Measurements from ENCODE around the gene EFHC2. TPM values are rescaled to one million over a fixed set of nuclear protein-coding genes. Genes with fewer than 3 reads are reported as not detected.

EFHC2 gene
- total RNA-seq, 2 experiments from 2014 or later, result 0.06 TPM; not detected in 1

DNA sequence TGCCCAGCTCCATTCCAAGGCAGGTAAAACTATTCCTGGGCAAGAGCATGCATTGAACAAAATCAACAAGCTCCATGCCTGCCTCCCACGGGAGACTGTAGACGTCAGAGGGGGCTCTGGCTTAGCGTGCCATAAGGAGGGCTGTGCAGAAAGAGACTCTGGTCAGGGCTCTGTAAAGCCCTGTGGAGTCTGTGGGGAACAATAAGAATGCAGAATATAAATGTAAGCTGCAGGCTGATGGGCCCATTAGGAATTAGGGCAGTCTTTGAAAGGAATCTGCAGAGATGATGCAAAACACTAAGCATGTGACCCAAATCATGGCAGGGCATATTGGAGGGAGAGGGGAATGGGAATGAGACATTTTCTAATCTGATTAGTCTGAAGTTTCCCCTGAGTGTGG, 170.3 kb downstream of the EFHC2 start:
- CTCF ChIA-PET, result interaction anchor here (0.6 kb wide), 1 partner anchor 332 kb away, joined by 3 read pairs; no protein-coding TSS in a partner anchor
- POLR2A ChIA-PET, result no interaction called here

DNA sequence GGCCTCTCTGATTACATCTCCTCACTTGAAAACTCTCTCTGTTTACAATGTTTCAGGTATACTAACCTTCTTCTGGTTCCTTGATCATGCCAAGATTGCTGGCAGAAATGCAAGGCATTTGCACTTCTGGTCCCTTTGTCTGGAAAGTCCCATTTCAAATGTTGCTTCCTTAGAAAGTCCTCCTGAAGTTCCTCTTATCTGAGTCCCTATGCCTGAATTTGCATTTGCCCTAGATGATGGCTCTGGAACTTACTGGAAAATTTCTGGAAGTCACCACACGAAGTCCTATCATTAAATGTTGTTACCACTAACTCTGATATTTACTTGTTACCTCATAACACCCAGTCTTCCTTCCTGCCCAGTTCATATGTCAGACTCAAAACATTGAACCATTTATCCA, 176.4 kb downstream of the EFHC2 start:
- CTCF ChIA-PET, result no interaction called here
- POLR2A ChIA-PET, result no interaction called here

DNA sequence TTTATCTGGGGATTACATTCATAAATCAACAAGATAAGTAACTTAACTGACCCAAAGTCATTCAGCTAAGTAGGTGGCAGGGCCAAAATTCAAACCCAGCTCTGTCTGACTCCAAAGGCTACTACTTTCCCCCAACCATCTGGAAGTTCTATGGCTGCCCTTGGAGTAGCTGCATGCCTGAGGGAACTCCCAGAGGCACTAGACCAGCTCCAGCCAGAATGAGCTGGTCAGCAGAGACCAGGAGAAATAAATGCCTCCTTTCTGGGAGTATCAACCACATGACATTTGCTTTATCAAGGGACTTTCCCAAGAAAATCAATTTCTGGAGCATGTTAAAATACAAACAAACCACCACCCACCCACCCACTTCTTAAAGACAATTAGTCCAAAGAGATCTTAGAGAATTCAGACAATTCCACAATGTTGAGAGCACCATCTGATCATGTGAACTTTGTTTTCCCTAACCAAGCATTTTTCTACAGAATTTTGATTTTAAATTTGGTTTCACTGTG, 180.5 kb downstream of the EFHC2 start:
- ChIA-PET CTCF (no interaction called here), POLR2A (no interaction called here)

DNA sequence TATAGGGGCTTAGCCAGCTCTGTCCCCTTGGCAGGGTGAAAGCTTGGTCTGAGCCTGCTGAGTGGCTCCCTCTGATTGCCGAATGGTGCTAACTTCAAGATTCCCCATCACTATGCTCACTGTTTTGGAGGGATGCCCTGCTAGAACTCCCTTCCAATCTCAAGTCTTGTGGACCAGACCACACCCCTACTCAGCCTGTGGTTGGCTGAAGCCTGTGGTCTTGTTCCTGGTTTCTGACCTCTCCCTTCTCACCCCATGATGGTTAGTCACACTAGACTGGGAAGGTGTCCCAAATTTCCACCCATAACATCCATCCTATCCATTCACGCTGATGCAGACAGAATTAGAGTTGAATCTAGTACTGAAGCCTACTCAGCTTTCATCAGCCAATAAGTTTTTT, 185.6 kb downstream of the EFHC2 start:
- ChIA-PET CTCF (no interaction called here), POLR2A (no interaction called here)

DNA sequence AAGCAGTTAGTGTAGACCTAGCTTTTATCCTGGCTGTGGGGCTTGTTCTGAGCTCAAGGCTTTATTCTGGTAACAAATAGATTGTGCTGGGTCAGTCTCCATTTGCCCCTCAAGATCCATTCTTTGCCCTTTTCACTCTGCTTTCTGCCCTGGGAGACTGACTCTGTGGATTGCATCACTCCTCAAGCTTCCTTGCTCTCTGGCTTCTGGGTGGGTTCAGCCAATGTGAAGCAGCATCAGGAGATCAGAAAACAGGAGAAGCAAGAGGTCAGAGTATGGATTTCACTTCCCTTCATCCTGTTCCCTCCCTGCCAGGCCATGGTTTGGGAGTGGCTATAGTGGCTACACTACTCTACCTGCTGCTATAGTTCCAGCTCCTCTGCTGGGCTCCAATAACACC, 186.2 kb downstream of the EFHC2 start:
- ChIA-PET CTCF (no interaction called here), POLR2A (no interaction called here)

DNA sequence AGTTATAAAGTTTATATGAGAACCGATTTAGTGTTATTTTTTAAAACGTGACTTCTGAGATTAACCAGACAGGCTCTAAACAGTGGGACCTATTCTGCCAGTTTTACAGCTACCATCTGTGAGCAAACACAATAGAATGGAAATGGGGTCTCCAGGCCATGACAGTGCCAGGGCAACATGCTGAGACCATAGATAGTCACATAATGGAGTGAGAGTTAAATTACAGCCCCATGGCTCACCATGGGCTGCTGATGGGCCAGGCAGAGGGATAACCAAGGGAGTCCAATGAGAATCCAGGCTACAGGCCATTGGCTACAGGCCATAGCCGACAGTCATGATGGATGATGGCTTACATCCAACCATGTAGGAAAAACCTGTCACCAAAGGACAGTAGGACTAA, 186.7 kb downstream of the EFHC2 start:
- CTCF ChIA-PET, result no interaction called here
- POLR2A ChIA-PET, result no interaction called here

DNA sequence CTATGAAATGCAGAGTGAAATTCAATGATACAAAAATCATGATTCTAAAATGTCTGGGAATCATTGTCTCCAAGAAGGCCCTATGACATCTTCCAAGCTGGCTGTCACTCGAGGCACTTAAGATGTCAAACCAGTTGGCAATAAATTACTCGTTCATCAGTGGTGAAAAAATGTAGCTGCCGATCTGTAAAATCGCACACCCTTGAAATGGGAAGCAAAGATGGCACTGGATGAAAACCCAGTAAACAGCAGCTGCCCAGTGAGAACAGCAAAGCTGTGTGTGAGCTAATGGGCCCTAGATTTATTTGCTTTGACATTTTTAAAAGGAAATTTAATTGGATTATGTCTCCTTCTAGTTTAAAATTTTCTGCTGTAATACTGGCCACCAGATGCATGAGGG, 188.3 kb downstream of the EFHC2 start:
- ChIA-PET POLR2A (no interaction called here), CTCF (no interaction called here)

DNA sequence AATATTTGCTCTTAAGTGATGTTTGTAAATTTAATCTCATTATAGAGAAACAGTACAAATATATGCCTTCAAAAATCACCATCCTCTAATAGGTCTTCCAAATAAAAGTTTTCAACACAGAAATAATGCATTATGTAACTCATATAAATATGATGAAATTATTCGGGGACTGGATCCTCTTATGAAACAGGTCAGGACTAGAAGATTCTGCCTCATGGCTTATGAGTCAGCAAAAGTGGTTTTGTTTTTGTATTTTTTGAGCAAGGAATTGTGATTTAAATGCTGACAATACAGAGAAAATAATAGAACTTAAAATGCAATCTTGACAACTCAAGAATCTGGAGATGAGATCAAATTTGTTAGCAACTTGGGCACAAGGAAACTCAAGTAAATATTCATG, 190.6 kb downstream of the EFHC2 start:
- CTCF ChIA-PET, result no interaction called here

DNA sequence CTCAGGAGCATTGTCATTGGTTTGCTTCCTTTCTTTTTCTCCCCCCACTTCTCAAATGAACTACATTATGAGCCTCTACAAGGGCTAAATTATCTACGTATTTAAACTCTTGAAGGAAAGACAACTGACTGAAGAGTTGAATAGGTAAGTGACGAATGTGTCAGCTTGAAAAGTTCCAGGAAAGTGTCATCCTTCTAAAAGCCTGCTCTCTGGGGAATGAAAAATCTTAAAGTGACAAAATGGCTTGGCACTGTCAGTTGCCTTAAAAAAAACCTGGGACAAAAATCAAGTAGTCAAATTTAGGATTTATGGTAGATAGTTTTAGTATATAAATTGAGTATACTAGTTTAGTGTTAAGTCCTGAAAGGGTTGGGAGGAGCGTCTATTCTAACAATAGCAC, 196.3 kb downstream of the EFHC2 start:
- ChIA-PET CTCF (no interaction called here), POLR2A (no interaction called here)

More for the DNA sequence above, 190.6 kb downstream of the EFHC2 start:
- POLR2A ChIA-PET, result no interaction called here

DNA sequence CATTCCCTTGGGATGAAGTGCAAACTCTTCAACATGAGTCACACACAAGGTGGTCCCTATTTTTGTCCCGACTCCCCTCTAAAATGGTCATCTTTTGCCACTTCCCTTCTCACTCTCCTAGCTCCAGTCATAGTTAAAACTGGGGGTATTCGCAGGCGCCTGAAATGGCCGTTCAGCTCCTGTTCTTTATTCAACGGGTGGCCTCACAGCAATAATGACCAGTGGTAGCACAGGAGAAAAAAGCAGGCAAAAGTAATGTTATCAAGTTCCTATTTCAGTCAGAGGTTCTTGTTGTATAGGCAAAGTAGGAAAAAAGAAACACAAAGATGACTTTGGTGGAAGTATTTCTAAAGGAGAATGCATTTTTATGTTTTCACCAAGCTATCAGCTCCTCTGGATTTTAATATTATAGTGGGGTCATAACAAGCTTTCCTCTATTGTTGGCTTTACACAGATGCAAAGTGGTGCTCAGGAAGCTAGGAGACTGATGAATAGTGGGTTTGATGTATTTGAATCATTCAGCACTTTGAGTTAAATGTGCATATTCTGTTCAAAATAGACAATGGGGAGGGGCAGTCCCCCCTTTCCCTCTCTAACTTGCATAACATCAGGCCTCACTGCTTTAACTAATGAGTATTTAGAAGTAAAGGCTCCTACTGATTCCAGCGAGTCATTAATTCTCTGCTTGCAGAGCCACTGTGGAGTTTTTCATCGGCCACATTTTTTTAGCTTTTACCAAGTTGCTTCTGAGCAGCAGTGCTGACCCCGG, 199.1 kb downstream of the EFHC2 start:
- CTCF ChIA-PET, result no interaction called here
- POLR2A ChIA-PET, result no interaction called here

DNA sequence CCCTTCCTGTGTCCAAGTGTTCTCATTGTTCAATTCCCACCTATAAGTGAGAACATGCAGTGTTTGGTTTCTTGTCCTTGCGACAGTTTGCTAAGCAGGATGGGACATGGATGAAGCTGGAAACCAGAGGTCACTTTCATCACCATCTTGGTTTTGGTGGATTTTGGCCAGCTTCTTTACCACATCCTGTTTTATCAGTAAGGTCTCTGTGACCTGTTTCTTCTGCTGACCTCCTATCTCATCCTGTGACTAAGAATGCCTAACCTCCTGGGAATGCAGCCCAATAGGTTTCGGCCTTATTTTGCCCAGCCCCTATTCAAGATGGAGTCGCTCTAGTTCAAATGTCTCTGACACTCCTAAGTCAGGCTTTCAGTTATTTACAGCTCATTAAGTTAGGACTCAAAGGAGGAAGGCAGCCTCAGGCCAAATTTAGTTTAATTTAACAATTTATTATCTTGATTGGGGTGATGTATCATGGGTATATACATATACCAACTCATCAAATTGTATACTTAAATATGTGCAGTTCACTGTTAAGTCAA, 200.3 kb downstream of the EFHC2 start:
- ChIA-PET CTCF (no interaction called here), POLR2A (no interaction called here)

DNA sequence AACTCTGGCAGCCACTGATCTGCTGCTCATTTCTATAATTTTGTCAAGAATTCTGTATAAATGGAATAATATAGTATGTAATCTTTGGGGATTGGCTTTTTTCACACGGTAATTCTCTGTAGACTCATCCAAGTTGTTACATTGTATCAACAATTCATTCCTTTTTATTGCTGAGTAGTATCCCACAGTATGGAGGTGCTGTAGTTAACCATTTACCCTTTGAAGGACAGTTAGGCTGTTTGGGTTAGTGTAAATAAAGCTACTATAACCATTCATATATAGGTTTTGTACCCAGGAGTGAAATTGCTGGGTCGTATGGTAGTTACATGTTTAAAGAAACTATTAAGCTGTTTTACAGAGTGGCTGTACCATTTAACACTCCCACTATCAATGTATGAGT, 213.3 kb downstream of the EFHC2 start:
- POLR2A ChIA-PET, result no interaction called here
- CTCF ChIA-PET, result no interaction called here

DNA sequence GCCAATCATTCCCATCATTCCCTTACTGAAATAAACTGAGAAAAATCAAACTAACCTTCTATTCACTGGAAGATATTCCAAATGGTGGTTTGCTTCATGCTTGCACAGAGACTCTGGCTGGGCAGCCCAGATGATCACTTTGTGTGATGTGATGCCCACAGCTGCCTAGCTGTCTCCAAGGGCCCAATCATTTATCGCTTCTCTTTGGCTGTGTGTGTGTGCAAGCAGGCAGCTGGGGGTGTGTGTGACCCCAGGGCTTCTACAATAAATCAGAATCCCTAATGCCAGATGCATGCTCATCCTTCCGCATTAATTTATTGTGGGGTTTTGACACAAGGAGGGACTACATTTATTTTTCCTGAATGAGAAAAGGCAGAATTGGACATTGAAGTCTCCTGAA, 230.1 kb downstream of the EFHC2 start:
- POLR2A ChIA-PET, result no interaction called here
- CTCF ChIA-PET, result no interaction called here

DNA sequence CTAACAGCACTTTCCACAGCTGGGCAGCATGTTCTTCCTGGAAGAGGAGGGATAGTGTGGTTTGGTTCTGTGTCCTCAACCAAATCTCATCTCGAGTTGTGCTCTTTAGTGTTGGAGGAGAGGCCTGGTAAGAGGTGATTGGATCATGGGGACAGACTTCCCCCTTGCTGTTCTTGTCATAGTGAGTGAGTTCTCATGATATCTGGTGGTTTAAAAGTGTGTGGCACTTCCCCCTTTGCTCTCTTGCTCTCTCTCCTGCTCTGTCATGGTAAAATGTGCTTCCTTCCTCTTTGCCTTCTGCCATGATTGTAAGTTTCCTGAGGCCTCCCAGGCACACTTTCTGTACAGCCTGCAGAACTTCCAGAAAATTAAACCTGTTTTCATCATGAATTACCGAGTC, 236.6 kb downstream of the EFHC2 start:
- ChIA-PET POLR2A (no interaction called here), CTCF (no interaction called here)

DNA sequence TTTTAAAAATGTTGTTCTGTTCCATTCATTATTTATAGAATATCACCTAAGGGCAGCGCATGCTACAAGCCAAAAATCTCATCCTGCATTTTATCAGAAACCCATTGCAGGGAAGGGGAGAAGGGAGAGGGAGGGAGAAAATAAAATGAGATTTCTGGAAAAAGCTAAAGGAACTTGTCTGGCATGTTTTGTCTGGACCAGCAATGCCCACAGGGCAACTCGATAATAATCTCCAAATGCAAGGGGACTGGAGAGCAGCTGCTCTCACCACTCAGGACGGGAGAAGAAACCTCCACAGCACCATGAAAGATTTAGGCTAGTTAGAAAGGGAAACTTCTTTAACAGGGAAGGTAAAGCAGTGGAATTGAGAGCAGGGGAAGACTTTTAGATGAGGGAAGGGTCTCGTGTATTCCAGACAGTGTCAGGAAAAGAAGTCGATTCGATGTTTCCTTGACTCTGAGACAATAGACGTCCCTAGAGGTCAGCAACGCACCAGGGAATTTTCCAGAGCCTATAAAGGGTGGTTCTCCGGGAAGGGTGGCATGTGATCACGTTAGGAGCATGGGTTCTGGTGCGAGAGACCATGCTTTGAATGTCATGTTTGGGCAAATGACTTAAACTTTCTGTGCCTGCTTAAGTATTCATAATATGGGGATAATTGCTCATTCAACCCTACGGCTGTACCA, 238.1 kb downstream of the EFHC2 start:
- POLR2A ChIA-PET, result no interaction called here
- CTCF ChIA-PET, result no interaction called here

DNA sequence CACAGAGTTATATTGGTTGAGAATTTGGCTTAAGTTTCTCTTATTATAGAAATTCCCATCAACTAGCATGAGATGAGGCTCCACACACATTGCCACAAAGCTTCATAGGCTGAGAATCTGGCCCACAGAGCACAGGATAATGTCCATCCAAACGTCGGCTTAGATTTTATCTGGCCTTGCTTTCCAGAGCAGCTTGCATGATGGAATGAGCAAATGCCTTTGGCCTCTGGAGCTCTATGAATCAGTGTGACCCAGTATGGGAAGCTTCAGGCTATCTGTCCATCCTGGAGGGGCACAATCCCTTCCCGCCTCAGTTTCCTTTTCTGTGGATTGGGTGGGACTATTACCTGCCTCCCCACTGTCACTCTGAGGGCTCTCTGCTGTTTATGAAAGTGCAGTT, 238.8 kb downstream of the EFHC2 start:
- CTCF ChIA-PET, result no interaction called here

DNA sequence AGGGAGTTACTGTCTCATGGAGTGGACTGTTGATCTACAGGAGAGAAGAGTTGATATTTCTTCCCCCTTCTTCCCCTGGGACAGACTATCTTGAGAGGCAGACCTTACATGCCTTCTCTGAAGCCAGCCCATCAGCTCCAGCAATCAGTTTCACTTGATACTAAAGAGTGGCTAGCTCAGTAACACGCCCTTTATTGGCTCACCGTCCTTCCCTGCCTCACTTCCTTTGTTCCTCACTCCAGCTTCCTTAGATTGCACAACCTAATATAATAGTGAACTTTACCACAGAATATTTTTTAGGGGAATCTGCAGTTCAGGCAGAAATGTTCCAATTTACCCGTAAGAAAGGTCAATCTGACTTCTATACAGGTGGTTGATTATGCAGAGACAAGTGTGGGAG, 242.2 kb downstream of the EFHC2 start:
- CTCF ChIA-PET, result no interaction called here
- POLR2A ChIA-PET, result no interaction called here

More for the DNA sequence above, 238.8 kb downstream of the EFHC2 start:
- POLR2A ChIA-PET, result no interaction called here

DNA sequence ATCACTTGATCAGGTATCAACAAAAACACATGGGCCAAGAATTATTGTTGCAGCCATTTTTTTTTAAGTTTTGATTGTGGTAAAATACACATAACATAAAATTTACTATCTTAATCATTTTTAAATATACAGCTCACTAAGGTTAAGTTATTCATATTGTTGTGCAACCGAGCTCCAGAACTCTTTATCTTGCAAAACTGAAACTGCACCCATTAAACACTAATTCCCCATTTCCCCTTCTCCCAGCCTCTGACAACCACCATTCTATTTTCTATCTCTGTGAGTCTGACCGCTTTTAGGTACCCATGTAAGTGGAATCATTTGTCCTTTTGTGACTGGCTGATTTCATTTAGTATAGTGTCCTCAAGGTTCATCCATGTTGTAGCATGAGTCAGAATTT, 244.1 kb downstream of the EFHC2 start:
- ChIA-PET POLR2A (no interaction called here), CTCF (no interaction called here)
